ENCODE results near the gene UBA3. TPM values are rescaled to one million over a fixed set of nuclear protein-coding genes. Genes with fewer than 3 reads are reported as not detected.

Gene UBA3
- total RNA-seq, 2 donors from 2014 or later, result 39.9 to 63.5 TPM

GRCh38 chr3:69059688-69060087, 20.5 kb downstream of the UBA3 start:
- H3K27me3 ChIP-seq, result no peaks in the 10 kb centered on the region
- H3K36me3 ChIP-seq, result peaks cover 57% of the 10 kb centered on the region
- no peaks in the 10 kb centered on the region for H3K9me3 ChIP-seq
- TF ChIP-seq CTCF (IDR thresholded peaks at IDR 0.05), result no peak
- H3K27ac ChIP-seq, result no peak overlapping the region
- no peak for DNase-seq (ENCODE audit: low spot score)
- no peak overlapping the region for H3K4me3 ChIP-seq
- H3K4me1 ChIP-seq, result no peaks in the 10 kb centered on the region

- H3K27ac ChIP-seq, result no peak overlapping the region
These were observed 21.3 kb downstream of the UBA3 start for GRCh38 chr3:69058947-69059224.

GRCh38 chr3:69058180-69058946, 21.8 kb downstream of the UBA3 start:
- TF ChIP-seq CTCF (IDR thresholded peaks at IDR 0.05), result no peak
- Histone ChIP-seq H3K4me1 (no peaks in the 10 kb centered on the region), H3K27ac (no peak overlapping the region), H3K9me3 (no peaks in the 10 kb centered on the region), H3K36me3 (peaks cover 59% of the 10 kb centered on the region), H3K4me3 (no peak overlapping the region), H3K27me3 (no peaks in the 10 kb centered on the region)
- no peak for DNase-seq (ENCODE audit: low spot score)

More at GRCh38 chr3:69058947-69059224, 21.3 kb downstream of the UBA3 start:
- H3K9me3 ChIP-seq, result no peaks in the 10 kb centered on the region
- peaks cover 59% of the 10 kb centered on the region for H3K36me3 ChIP-seq
- H3K4me1 ChIP-seq, result no peaks in the 10 kb centered on the region
- DNase-seq (ENCODE audit: low spot score), result no peak
- TF ChIP-seq CTCF (IDR thresholded peaks at IDR 0.05), result no peak
- no peaks in the 10 kb centered on the region for H3K27me3 ChIP-seq
- H3K4me3 ChIP-seq, result no peak overlapping the region

GRCh38 chr3:69052472-69052898, 27.7 kb downstream of the UBA3 start:
- peak overlapping the region; percentile 91 to 96 for H3K27ac ChIP-seq
- no peaks in the 10 kb centered on the region for H3K9me3 ChIP-seq
- peak overlapping the region; percentile 72 to 80 for H3K4me3 ChIP-seq
- H3K36me3 ChIP-seq, result peaks cover 31% of the 10 kb centered on the region
- DNase-seq (ENCODE audit: low spot score), result no peak
- no peaks in the 10 kb centered on the region for H3K27me3 ChIP-seq
- no peak for TF ChIP-seq CTCF (IDR thresholded peaks at IDR 0.05)
- peaks cover 0 to 20% of the 10 kb centered on the region in 2 donors for H3K4me1 ChIP-seq

GRCh38 chr3:69051756-69052471, 28.3 kb downstream of the UBA3 start, which contains the start of gene TMF1:
Gene TMF1, minus strand, starts transcription at chr3:69052333. Its CDS starts 247 bp downstream, at chr3:69052086.
- H3K4me1 ChIP-seq, result peaks cover 0 to 20% of the 10 kb centered on the region in 2 donors
- peak; percentile 99 for DNase-seq (ENCODE audit: low spot score)
- no peaks in the 10 kb centered on the region for H3K27me3 ChIP-seq
- no peaks in the 10 kb centered on the region for H3K9me3 ChIP-seq
- H3K4me3 ChIP-seq, result peak within 1 kb of the TSS; percentile 72 to 80
- peaks cover 35% of the 10 kb centered on the region for H3K36me3 ChIP-seq
- peak within 1 kb of the TSS; percentile 91 to 96 for H3K27ac ChIP-seq
- no peak for TF ChIP-seq CTCF (IDR thresholded peaks at IDR 0.05)

All from right atrium auricular region (tissue), 2 donors.